Activated gamma-delta T cell (primary cell): ENCODE measurements around the gene MLLT6.
A peak's percentile ranks its signal among the peaks of the same experiment; 100 is the strongest.

Experiments
- DNase-seq: peaks from one replicate; lab custom pipeline; 2025; lab: John Stamatoyannopoulos, UW

The MLLT6 gene

DNA sequence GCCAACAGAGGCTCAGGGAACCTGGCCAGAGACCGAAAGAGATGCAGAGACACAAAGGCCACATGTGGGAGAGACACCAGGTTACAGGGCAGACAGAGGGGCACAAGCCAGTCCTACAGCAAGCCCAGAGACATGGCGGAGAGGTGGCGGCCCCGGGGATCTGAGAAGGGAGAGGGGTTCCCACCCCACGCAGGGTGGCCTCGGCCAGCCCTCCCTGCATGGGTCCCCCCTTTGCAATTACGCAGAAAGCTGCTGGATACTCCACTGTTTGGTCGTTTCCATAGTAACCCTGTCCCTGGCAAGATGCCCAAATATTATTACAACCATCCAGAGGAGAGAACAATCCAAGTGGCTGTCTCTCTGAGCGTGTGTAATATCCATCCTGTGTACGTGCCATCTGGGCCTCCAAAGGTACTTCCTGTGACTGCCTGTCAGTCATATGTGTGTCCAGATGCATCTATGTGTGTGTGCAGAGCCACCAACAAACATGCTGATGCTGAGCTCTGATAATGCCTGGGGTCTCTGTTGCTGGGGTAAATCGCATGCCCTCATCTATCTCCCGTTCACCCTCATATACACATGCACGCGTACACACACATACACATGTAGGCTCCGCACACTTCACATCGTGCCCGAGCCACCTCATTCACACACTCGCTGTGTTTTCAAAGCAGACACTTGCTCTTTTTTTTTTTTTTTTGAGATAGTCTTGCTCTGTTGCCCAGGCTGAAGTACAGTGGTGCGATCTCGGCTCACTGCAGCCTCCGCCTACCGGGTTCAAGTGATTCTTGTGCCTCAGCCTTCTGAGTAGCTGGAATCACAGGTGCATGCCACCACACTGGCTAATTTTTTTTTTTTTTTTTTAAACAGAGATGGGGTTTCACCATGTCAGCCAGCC lies 37.6 kb downstream of the MLLT6 start:
- no peak for DNase-seq

DNA sequence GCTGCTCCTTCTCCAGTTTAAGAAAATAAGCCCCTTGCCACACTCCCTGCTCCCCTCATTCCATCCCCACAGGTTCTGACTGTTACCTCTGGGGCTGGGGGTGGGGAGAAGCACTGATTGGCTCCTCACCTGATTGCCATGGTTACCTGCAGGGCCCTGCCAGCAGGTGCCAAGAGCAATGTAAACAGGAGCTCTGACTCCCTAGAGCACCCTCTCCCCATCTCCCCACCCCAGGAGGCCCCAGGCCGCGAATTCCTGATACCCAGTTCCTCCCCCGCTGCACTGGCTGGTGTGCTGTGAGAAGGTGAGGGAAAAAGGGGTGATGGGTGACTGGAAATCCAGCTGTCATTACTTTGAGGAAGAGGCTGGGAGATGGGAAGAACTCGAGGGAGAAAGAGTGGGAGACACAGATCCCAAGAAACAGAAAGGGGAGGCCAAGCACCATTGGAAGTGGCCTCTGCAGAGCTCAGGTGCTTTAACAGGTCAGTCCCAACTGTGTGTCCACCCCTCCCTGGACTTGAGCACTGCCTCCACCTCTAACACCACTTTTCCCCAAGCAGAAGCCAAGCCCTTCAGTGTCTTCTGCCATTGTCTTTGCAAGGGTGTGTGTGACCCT lies 38.6 kb downstream of the MLLT6 start:
- DNase-seq, result no peak

DNA sequence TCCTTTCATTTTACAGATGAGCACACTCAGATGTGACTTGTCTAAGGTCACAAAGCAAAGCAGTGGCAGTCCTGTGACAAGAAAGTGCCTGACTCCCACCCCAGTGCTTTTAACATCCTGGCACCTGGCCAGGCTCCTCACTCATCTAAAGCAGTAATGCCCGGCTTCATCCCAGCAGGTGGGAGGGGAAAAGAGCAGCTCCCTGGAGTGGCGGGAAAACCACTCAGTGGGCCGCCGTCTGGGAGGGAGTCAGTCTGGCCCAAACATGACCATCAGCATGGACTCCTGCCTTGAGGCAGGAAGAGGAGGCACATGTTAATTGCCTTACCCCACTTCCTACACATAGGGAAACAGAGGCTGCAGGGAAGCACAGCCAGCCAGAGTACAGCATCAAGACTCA lies 40.5 kb downstream of the MLLT6 start:
- no peak for DNase-seq

DNA sequence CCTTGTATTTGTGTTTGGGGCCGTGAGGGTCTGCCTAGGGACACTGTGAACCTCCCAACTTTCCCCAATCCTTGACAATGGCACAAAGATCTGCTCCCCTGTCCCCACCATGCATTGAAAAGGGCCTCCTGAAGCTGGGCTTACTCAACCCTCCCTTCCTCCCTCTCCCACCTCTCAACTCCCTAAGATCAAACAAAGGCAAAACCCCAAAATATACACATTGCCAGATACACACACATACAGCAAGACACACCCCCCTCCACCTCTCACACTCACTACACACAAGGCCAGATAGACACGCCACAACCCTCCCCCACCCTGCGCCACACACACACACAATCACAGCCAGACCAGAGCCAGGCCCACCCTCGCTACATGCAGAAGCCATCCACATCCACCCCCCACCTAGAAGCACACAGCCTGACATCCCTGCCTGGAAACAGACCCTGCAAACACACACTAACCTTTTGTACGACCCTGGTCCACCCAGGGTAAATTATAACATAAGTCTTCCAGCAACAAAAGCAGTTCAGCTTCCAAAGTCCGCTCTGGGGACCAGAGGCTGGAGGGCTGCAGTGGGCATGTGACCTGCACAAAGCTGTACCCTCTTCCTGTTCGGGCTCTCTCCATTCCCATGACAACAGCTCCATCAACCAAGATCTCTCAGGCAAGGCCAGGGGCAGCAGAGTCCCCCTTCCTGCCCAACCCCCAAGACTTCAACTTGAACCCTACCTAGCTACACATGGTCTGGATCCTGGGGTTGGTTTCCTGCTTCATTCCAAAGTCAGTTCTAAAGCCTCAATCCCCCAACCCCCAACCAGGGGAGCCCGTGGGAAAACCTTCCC lies 41.2 kb downstream of the MLLT6 start:
- no peak for DNase-seq

DNA sequence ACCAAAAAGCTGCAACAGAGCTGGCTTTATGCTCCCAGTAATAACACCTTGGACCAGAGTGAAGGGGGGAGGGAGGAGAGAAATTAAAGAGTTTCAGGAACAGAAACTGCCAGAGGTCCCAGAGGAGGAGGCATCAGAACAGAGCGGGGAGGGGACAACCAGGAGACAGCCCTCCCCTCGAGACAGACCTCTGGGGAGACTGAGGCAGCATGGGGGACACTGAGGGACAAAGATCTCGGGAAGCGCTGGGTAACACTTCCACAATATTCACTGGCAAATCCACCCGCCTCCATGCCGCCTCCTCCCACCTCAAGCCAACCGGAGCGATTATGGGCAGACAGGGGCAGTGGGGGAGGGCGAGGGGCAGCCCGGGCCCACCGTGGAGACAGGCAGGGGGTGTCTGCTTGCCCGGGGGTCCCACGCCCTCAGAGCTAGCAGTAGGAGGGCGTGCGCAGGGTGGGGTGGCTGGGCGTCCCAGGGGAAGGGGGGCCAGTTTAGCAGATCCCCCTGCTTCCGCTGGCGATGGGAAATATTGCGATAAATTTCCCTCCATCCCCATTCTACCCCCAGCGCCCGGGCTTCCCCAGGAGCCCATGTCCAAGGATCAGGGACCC lies 41.9 kb downstream of the MLLT6 start:
- DNase-seq, result no peak

DNA sequence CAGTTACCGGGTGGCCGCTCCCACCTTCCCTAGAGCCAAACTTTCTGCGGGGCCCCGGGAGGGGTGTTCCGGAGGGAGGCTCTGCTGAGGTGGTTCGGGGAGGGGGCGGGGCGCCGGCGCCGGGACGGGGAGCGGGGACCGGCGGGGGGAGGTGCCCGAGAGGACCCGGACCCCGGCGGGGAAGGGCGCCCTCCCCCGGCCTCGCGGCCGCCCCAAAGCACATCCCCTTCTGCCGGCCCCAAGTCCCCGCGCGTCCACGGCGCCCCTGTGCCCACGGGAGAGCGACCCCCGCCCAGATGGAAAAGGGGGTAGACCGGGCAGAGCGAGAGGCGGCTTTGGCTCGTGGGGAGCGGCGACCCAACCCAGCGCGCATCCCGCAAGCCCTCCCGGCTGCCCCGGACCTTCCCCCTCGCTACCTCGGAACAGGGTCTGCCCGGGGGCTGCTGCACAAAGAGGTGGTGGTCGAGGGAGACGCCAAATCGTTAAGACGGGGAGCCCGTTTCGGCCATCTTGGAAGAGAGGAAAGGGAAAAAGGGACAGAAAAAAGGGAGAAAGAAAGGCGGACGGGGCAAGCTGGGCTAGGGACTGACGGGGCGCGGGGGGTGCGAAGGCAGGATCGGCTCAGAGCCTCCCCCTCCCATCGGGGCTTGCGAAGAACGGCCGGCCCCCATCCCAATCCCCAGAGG lies 42.5 kb downstream of the MLLT6 start:
- DNase-seq, result no peak

DNA sequence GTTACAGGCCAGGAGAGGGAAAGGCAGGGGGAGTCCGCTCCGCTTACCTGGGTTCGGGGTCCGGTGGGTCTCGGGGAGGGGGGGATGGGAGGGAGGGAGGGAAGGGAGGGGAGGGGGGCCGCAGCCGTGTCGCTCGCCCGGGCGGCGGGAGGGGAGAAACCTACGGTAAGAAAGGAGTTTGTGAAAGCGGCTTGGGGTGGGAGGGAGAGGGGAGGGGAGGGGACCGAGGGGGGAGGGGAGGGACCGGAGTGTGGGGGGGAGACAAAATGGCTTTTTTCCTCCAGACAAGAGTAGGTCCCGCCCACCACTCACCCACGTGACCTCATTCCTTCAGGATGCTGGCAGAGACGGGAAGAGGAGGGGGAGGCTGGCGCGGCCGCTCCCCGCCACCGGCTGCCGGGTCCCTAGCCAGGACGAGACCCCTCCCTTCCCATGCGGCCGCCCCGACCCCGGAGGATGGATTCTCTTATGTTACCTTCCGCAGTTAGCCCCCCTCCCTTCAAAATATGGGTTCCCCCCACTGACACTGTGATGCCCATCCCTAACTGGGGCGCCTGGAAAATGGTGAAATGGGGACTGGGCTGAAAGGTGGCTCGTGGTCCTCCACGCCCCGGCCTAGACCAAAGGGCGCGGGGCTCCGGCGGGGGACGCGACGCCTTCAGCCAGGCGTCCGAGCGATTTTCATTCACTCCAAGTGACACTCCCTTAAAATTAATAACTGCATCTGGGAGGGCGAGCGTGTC lies 43.2 kb downstream of the MLLT6 start, which contains the start of gene PCGF2:
Gene PCGF2, minus strand, starts transcription at position 188 of the 743 bp plus-strand sequence. CDS start 7,934 bp downstream, outside the sequence.
- no peak for DNase-seq

DNA sequence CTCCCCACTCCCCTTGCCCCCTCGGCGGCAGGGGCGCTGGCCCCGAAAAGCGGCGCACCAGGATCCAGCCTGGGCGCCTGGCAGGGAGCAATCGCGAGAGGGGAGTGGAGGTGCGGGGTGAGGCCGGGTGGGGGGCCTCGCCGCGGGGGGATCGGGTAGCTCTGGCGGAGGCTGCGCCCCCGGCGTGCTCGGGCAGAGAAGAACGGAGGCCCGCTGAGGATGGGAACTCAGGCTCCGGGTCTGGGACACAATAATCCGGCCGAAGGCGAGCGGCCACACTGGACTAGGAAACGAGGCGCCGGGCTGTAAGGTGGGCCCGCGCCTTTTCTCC lies 43.8 kb downstream of the MLLT6 start:
- no peak for DNase-seq

DNA sequence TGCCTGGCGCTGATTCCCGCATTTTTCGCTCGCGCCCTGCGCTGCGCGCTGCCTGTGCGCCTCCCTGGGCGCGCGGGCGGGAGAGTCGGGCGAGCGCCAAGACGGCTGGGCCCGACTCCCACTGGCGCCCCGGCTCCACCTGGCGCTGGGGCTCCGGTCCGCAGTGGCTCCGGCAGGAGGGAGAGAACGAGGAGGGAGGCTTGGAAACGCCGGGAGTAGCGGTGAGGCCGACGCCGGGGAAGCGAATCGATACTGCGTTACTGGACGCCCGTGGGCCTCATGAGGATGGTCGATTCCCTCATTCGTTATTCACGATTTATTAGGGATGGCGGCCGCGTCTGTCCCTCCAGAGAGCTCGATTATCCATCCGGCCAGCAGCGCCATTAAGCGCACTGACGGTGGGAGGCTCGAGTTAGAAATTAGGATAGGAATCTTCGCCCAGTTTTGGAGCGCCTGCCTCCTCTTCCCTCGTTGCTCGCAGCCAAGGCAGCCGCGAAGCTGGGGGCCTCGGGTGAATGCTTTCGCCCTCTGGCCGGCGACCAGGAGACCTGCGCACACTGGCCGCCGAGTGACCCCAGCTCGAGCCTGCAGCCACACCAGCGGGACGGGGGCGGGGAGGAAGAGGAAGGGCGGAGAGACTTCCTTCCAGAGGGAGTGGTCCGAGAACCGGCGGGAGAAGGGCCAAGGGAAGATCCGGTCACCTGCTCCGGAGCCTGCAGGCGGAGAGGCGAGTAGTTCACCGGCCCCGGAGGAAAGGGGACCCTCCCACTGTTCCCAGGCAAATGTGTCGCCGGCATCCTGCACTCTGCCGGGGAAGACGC lies 44.4 kb downstream of the MLLT6 start:
- no peak for DNase-seq

DNA sequence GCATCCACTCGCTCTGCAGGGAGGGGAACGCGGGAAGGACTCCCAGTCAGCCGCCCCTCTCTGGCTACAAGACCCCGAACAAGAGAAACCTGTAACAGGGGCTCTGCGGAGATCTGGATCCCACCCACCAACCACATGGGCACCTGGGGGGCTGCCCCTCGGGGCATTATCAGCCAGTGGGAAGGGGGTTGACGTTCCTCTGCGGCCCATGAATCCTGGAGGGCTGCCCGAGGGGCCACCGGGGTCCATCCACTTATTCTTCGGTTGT lies 44.9 kb downstream of the MLLT6 start:
- DNase-seq, result no peak

DNA sequence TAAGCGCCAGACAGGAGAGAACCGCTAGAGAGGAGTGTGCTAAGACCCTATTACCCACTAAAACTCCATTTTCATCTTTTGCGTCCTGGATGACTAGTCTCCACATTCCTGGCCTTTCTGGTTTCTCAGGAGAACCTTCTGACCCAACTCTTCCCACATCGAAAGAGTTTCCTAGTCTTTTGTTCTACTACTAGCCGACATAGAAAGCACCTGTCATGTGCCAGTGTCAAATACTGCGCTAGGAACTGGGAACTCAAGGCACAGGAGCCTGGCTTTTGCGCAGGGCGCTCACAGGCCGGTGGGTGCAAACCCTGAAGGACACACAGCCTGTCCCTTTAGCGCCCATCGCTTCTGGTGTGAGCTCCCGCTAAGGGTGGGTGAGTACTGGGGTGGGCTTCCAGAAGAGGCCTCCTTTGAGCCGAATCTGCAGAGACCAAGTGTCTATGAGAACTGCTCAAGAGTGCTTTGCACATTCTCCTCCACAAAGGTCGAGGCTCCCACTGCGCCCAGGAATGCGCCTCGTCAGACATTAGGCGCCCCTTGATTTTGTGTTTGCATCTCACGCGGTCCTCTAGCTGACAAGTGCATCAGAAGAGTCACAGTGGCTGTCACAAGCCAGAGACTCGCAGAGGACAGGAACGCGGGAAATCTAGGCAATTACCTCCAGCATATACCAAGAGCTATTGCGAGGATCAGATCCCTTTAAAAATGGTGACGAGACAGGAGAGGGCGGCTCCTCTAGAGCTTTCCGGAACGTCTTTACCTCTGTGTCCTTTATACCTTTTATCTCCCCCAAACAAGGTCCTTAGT lies 45.4 kb downstream of the MLLT6 start:
- DNase-seq, result no peak

DNA sequence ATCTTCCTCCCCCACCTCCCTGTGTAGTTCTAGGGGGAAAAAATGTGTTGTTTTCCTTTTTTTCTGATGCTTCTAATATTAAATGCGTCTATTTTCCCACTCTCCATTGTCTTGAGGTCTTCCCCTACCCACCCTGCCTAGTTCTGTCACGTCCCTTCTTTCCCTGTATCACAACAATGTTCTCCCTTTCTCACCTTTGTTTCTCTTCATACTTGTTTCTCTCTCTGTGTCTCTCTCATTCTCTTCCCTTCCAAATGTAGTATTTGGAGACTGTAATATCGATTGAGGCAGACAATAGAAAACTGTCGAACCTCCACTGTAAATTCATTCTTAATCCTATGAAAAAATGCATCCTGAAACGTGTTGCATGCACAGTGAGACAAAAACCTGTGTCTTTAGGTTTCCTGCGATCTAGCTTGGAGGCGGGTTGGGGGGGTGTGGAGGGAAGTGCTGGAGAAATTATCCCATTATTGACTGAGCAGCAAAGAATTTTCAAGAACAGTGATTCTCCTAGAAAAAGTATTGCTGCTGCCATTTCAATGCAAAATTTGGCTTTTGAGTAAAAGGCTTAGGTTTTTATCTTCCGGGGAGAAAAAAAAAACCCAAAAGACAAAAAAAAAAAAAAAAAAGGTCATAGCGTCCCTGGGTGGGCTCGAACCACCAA lies 46.2 kb downstream of the MLLT6 start:
- no peak for DNase-seq

DNA sequence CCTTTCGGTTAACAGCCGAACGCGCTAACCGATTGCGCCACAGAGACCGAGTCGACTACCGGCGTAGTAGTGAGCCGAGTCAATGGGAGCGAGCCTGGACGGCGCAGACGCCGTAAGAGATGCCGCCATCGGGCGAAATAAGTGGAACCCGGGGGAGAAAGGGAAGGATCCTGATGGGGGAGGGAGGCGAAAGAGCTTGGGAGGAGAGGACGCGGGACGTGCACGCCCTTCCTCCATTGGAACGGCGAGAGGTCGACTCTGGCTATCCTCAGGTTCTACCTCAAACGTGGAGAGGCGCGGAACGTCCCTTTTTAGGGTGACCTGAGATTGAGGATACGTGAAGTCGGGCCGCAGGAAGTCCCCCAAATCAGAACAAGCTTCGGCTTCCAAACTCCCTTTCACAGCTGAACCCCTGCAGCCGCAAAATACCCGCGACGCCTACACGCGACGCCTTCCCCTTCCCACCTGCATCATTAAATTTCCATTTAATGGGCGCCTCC lies 46.8 kb downstream of the MLLT6 start:
- DNase-seq, result peak; percentile 42

DNA sequence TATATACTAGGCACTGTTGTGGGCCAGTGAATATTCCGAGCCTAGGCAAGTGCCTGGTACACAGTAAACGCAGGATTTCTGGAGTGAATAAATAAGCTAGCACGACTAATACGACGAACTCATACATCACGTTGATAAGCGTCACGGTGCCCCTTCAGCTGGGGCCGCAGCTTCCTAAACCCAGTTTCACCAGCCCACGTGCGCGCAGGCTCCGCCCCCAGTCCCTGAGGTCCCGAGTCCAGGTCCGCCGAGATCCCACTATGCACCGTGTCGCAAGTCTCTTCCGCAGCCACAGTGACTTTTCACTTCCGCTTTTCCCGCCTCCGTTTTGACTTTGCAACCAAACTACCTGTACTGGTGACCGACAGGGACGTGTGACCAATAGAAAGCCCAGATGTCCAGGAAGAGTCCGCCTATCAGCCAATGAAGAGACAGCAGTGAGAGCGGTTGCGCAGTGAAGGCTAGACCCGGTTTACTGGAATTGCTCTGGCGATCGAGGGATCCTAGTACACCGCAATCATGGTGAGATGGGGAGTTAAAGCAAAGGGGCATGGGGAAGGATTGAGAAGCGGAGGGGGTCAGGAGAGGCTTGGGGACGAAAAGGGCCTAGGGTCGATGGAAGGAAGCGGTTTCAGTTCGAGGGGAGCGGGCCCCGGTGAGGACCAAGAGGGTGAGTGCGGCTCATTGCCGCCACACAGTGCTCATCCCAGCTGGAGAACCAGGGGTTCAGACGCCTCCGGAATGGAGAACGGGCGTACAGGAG lies 47.4 kb downstream of the MLLT6 start, which contains the start of gene PSMB3:
Gene PSMB3, plus strand, starts transcription at position 434 of the 763 bp plus-strand sequence. Its CDS starts 86 bp downstream, at position 520.
- DNase-seq, result peak; percentile 77

DNA sequence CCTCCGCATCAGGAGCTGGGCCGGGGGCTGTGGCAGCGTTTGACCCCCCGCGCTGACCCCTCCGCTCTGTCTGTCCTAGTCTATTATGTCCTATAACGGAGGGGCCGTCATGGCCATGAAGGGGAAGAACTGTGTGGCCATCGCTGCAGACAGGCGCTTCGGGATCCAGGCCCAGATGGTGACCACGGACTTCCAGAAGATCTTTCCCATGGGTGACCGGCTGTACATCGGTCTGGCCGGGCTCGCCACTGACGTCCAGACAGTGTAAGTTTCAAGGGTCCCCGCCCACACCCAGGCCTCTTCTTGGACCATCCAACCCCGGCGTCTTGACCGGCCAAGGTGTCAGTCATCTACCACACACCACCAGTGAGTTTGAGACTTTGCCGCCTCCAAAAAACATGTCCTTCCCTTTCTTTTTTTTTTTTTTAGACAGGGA lies 48.0 kb downstream of the MLLT6 start:
- no peak for DNase-seq

DNA sequence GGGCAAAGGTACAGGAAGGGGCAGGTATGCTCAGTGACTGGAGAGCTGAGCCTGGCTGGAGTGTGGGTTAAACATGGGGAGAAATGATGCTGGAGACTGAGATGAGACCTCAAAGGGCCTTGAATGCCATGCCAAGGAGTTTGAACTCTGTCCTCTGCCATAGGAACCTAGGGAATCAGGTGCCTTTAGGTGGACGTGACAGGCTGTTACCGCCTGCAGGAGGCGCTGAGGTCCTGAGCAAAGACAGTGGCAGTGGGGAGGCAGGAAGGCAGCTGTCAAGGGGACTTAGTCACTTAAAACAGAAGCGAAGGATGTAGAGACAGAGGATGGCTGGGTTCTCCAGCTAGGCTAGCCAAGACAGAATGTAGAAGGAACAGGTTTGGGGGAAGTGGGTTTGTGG lies 56.5 kb downstream of the MLLT6 start:
- DNase-seq, result no peak

DNA sequence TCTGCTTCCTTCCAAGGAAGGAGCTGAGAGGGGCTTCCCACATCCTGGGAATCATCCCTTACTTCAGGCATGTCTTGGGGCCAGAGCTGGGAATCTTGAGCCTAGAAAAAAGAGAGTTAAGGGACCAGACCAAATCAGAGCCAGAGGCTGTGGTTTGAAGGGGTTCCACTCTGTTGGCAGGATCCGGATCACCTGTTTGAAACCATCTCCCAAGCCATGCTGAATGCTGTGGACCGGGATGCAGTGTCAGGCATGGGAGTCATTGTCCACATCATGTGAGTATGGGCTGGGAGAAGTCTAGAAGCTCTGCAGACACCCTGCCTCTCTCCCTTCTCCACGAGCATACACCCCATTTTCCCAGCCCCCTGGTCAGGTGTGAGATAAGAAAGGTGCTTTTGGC lies 57.2 kb downstream of the MLLT6 start:
- no peak for DNase-seq

DNA sequence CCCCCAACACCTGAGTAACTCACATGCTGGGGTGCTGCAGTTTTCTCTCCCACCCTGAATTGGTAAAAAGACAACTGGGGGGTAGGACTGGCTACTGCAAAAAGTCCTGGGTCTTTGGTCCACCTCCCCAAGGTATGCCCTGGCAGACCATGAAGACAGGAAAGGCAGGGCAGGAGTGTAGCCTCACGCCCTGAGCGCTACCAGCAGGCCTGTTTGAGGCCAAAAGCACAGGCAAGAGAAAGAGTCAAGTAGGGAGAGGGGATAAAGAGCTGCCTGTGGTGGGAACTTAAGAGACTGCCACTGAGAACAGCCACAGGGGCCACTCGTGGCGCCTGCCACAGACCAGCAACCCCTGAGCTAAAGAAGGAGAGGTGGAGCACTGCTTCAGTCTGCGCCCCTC lies 61.3 kb downstream of the MLLT6 start:
- DNase-seq, result no peak
